Trophoblast cell (in vitro differentiated cells and primary cell): ENCODE measurements around the gene MYLK.

Experiments used
- DNase-seq, 2 donors: peaks; one replicate each; pipeline ENCODE4 v3.0.0-alpha.2; 2016
- H2AFZ ChIP-seq: 2 replicates; pipeline ENCODE4 v1.6.1; 2013; ENCODE audit warnings: low read length, moderate library complexity, mild to moderate bottlenecking; ENCODE audit not compliant: insufficient read depth, poor library complexity
- H2AK5ac ChIP-seq: 2 replicates; pipeline ENCODE4 v1.6.1; 2013; ENCODE audit warnings: mild to moderate bottlenecking, low read length
- H2BK120ac ChIP-seq: 2 replicates; pipeline ENCODE4 v1.6.1; 2013; ENCODE audit warnings: low read length, mild to moderate bottlenecking, moderate library complexity; ENCODE audit not compliant: insufficient read depth, poor library complexity
- H2BK12ac ChIP-seq: 2 replicates; pipeline ENCODE4 v1.6.1; 2013; ENCODE audit warnings: mild to moderate bottlenecking, low read length, moderate library complexity
- H2BK5ac ChIP-seq: 2 replicates; pipeline ENCODE4 v1.6.1; 2013; ENCODE audit warnings: low read length, low read depth, moderate library complexity, mild to moderate bottlenecking; ENCODE audit not compliant: poor library complexity
- H3K14ac ChIP-seq: 2 replicates; pipeline ENCODE4 v1.6.1; 2013; ENCODE audit warnings: mild to moderate bottlenecking, low read length
- H3K18ac ChIP-seq: 2 replicates; pipeline ENCODE4 v1.6.1; 2013; ENCODE audit warnings: mild to moderate bottlenecking, low read length
- H3K23ac ChIP-seq: 2 replicates; pipeline ENCODE4 v1.6.1; 2013; ENCODE audit warnings: low read length
- H3K27ac ChIP-seq: 2 replicates; pipeline ENCODE4 v1.5.1; 2013; ENCODE audit warnings: low read depth, mild to moderate bottlenecking, inconsistent platforms, low read length, moderate library complexity
- H3K27me3 ChIP-seq: 2 replicates; pipeline ENCODE4 v1.6.1; 2013; ENCODE audit warnings: inconsistent platforms, mild to moderate bottlenecking, low read length, moderate library complexity; ENCODE audit not compliant: insufficient read depth
- H3K36me3 ChIP-seq, 2 experiments: 1 replicate in 1 of 2; 2 replicates in 1 of 2; pipeline ENCODE4 v1.6.1; 2013; ENCODE audit warnings: low read length in 2 of 2, mild to moderate bottlenecking in 2 of 2, moderate library complexity in 1 of 2; ENCODE audit not compliant: insufficient read depth in 2 of 2, control insufficient read depth in 1 of 2
- H3K4ac ChIP-seq: 2 replicates; pipeline ENCODE4 v1.6.1; 2013; ENCODE audit warnings: low read depth, mild to moderate bottlenecking, low read length, moderate library complexity
- H3K4me1 ChIP-seq, 2 experiments: 1 replicate in 1 of 2; 2 replicates in 1 of 2; pipeline ENCODE4 v1.6.1; 2013; ENCODE audit warnings: low read length in 2 of 2, mild to moderate bottlenecking in 2 of 2, moderate library complexity in 1 of 2; ENCODE audit not compliant: insufficient read depth in 2 of 2, control insufficient read depth in 1 of 2
- H3K4me2 ChIP-seq: 2 replicates; pipeline ENCODE4 v1.6.1; 2013; ENCODE audit warnings: inconsistent platforms, mild to moderate bottlenecking, low read length, moderate library complexity
- H3K4me3 ChIP-seq: 2 replicates; pipeline ENCODE4 v1.5.1; 2013; ENCODE audit warnings: mild to moderate bottlenecking, low read depth, low read length, inconsistent platforms
- H3K79me1 ChIP-seq: one replicate; pipeline ENCODE4 v1.6.1; 2013; ENCODE audit warnings: low read length
- H3K79me2 ChIP-seq: 2 replicates; pipeline ENCODE4 v1.6.1; 2013; ENCODE audit warnings: low read length, mild to moderate bottlenecking; ENCODE audit not compliant: control insufficient read depth, insufficient read depth, poor library complexity
- H3K9ac ChIP-seq: 2 replicates; pipeline ENCODE4 v1.6.1; 2013; ENCODE audit warnings: mild to moderate bottlenecking, low read length
- H3K9me3 ChIP-seq: 2 replicates; pipeline ENCODE4 v1.6.1; 2013; ENCODE audit warnings: low read depth, mild to moderate bottlenecking, control low read depth, inconsistent platforms, low read length; ENCODE audit not compliant: insufficient read depth
- H4K12ac ChIP-seq: 2 replicates; pipeline ENCODE4 v1.6.1; 2013; ENCODE audit warnings: low read depth, mild to moderate bottlenecking, low read length, moderate library complexity
- H4K8ac ChIP-seq: 2 replicates; pipeline ENCODE4 v1.6.1; 2013; ENCODE audit warnings: low read depth, mild to moderate bottlenecking, low read length, moderate library complexity
- H4K91ac ChIP-seq: one replicate; pipeline ENCODE4 v1.6.1; 2013; ENCODE audit warnings: low read depth, mild to moderate bottlenecking, low read length, moderate library complexity
- WGBS: extraction: QIAGEN DNeasy Blood & Tissue Kit; methylation state at CpG from one replicate; pipeline ENCODE4 v1.1.7; 2013; ENCODE audit warnings: missing lambda C conversion rate; ENCODE audit not compliant: insufficient read length, insufficient coverage; ENCODE audit errors: extremely low coverage; 5-methylcytosine and 5-hydroxymethylcytosine counted together

MYLK gene

GRCh38 chr3:123687286-123687685 lies 196.8 kb downstream of the MYLK start:
- H2AFZ ChIP-seq = no peak overlapping the region
- H3K4me1 ChIP-seq = peaks cover 13 to 20% of the 10 kb centered on the region in 2 experiments
- no peak overlapping the region for H4K12ac ChIP-seq
- DNase-seq = no peak
- H2BK5ac ChIP-seq = no peak overlapping the region
- H3K14ac ChIP-seq = no peak overlapping the region
- H4K8ac ChIP-seq = no peak overlapping the region
- H3K9ac ChIP-seq = no peak overlapping the region
- H4K91ac ChIP-seq = no peak overlapping the region
- no peak overlapping the region for H2BK12ac ChIP-seq
- H2BK120ac ChIP-seq = no peak overlapping the region
- no peak overlapping the region for H2AK5ac ChIP-seq
- H3K79me1 ChIP-seq = peaks cover 1% of the 10 kb centered on the region
- H3K4ac ChIP-seq = no peak overlapping the region
- H3K27me3 ChIP-seq = no peaks in the 10 kb centered on the region
- no peaks in the 10 kb centered on the region for H3K9me3 ChIP-seq
- peaks cover 6 to 13% of the 10 kb centered on the region in 2 experiments for H3K36me3 ChIP-seq
- H3K4me3 ChIP-seq = no peak overlapping the region
- no peak overlapping the region for H3K4me2 ChIP-seq
- H3K23ac ChIP-seq = no peak overlapping the region
- H3K27ac ChIP-seq = no peak overlapping the region
- H3K79me2 ChIP-seq = no peaks in the 10 kb centered on the region
- no peak overlapping the region for H3K18ac ChIP-seq

- no peak for DNase-seq
- H2AFZ ChIP-seq = no peak overlapping the region
- peak overlapping the region; percentile 15 for H2BK12ac ChIP-seq
- H3K27me3 ChIP-seq = no peaks in the 10 kb centered on the region
- H3K4me2 ChIP-seq = no peak overlapping the region
- H2AK5ac ChIP-seq = no peak overlapping the region
- no peak overlapping the region for H3K27ac ChIP-seq
- peaks cover 14 to 23% of the 10 kb centered on the region in 2 experiments for H3K4me1 ChIP-seq
- H3K79me2 ChIP-seq = no peaks in the 10 kb centered on the region
- no peaks in the 10 kb centered on the region for H3K9me3 ChIP-seq
- no peak overlapping the region for H3K23ac ChIP-seq
- peaks cover 14 to 19% of the 10 kb centered on the region in 2 experiments for H3K36me3 ChIP-seq
- no peak overlapping the region for H3K4ac ChIP-seq
- no peak overlapping the region for H2BK5ac ChIP-seq
- WGBS = no CpG with 5 or more reads among the region's 4 CpGs
- no peak overlapping the region for H4K12ac ChIP-seq
- no peak overlapping the region for H2BK120ac ChIP-seq
- no peak overlapping the region for H4K91ac ChIP-seq
- no peak overlapping the region for H3K18ac ChIP-seq
- no peak overlapping the region for H3K4me3 ChIP-seq
- no peak overlapping the region for H4K8ac ChIP-seq
- no peak overlapping the region for H3K14ac ChIP-seq
- H3K9ac ChIP-seq = no peak overlapping the region
- H3K79me1 ChIP-seq = no peaks in the 10 kb centered on the region
Observed at GRCh38 chr3:123686251-123686650, 197.9 kb downstream of the MYLK start.

- no peak for DNase-seq
- no peak overlapping the region for H3K4me2 ChIP-seq
- no peak overlapping the region for H3K4ac ChIP-seq
- no peak overlapping the region for H3K27ac ChIP-seq
- peaks cover 16 to 25% of the 10 kb centered on the region in 2 experiments for H3K4me1 ChIP-seq
- no peak overlapping the region for H3K4me3 ChIP-seq
- H2AFZ ChIP-seq = no peak overlapping the region
- no peaks in the 10 kb centered on the region for H3K79me2 ChIP-seq
- H4K8ac ChIP-seq = no peak overlapping the region
- no peak overlapping the region for H2AK5ac ChIP-seq
- no CpG with 5 or more reads among the region's 9 CpGs for WGBS
- no peak overlapping the region for H2BK5ac ChIP-seq
- H4K91ac ChIP-seq = no peak overlapping the region
- H3K36me3 ChIP-seq = peaks cover 14 to 22% of the 10 kb centered on the region in 2 experiments
- H3K9me3 ChIP-seq = no peaks in the 10 kb centered on the region
- no peak overlapping the region for H2BK12ac ChIP-seq
- H3K18ac ChIP-seq = no peak overlapping the region
- no peak overlapping the region for H3K23ac ChIP-seq
- H3K27me3 ChIP-seq = no peaks in the 10 kb centered on the region
- H3K14ac ChIP-seq = no peak overlapping the region
- H3K9ac ChIP-seq = no peak overlapping the region
- no peak overlapping the region for H2BK120ac ChIP-seq
- H4K12ac ChIP-seq = no peak overlapping the region
- no peaks in the 10 kb centered on the region for H3K79me1 ChIP-seq
Observed at GRCh38 chr3:123685780-123686179, 198.4 kb downstream of the MYLK start.

GRCh38 chr3:123684636-123685035 lies 199.5 kb downstream of the MYLK start:
- Histone ChIP-seq H3K36me3 (peaks cover 11 to 21% of the 10 kb centered on the region in 2 experiments), H3K14ac (no peak overlapping the region), H3K79me2 (no peaks in the 10 kb centered on the region), H2BK120ac (no peak overlapping the region), H3K18ac (no peak overlapping the region), H4K91ac (no peak overlapping the region), H3K9ac (no peak overlapping the region), H4K12ac (no peak overlapping the region), H3K4me3 (no peak overlapping the region), H3K23ac (no peak overlapping the region), H2BK12ac (no peak overlapping the region), H3K79me1 (peaks cover 5% of the 10 kb centered on the region), H3K9me3 (no peaks in the 10 kb centered on the region), H3K4ac (no peak overlapping the region), H2AFZ (no peak overlapping the region), H2BK5ac (no peak overlapping the region), H3K4me1 (peaks cover 22 to 31% of the 10 kb centered on the region in 2 experiments), H2AK5ac (no peak overlapping the region), H3K27me3 (no peaks in the 10 kb centered on the region), H3K4me2 (no peak overlapping the region), H3K27ac (no peak overlapping the region), H4K8ac (no peak overlapping the region)
- WGBS = no CpG with 5 or more reads among the region's 7 CpGs
- DNase-seq = no peak
